K562 (cell line): ENCODE results near the gene MADCAM1. TPM values are rescaled to one million over a fixed set of nuclear protein-coding genes. Genes with fewer than 3 reads are reported as not detected.

Experiments used
- ATAC-seq: fragments of 200-7000 bp; cut with Tn5 transposase; 3 replicates; pipeline ENCODE4 v1.9.1; 2020; ENCODE audit warnings: moderate library complexity
- BruUV-seq: library from RNA; stranded (reverse); fragments of 400-500 nt; replicated peaks from 2 replicates; lab custom pipeline; 2021; lab: Mats Ljungman, UMichigan
- CTCF ChIA-PET: fragments of 300-600 bp; formaldehyde crosslinking; extraction: SDS; loops from one replicate; lab custom pipeline; 2021; ENCODE audit warnings: low intra/inter-chr PET ratio; lab: Yijun Ruan, JAX
- POLR2A ChIA-PET: fragments of 300-600, 350-650 bp; sonication (Branson Sonifier 250); formaldehyde crosslinking; extraction: SDS; loops from one replicate; lab custom pipeline; 2021; ENCODE audit warnings: antibody characterized with exemption, inconsistent platforms; lab: Yijun Ruan, JAX
- DNase-seq, 4 experiments: peaks; one replicate each; pipeline versions ENCODE4 v3.0.0 to v3.0.0-alpha.2; 2011 to 2018; ENCODE audit warnings: low spot score in 3 of 4, mixed read lengths in 3 of 4; ENCODE audit errors: extremely low read depth in 1 of 4
- FAIRE-seq: peaks from 2 replicates; lab custom pipeline; 2011; peaks lifted over from hg19 to GRCh38; lab: Jason Lieb, UNC
- H2AFZ ChIP-seq: 2 replicates; pipeline ENCODE4 v1.6.0; 2011; ENCODE audit warnings: low read depth, low read length, control low read depth, inconsistent platforms
- H3K27ac ChIP-seq: fragments of 200-600 bp; 3 replicates; pipeline ENCODE4 v1.8.0; 2011; ENCODE audit warnings: low read depth, mild to moderate bottlenecking, control low read depth, inconsistent platforms, low read length, moderate library complexity, mixed read lengths; ENCODE audit errors: extremely low read depth
- H3K27me3 ChIP-seq, 2 experiments: fragments of 300-600 bp in 1 of 2; 2 replicates in 1 of 2; 3 replicates in 1 of 2; pipeline versions ENCODE4 v1.6.0 to v1.8.0; 2011; ENCODE audit warnings: inconsistent platforms in 2 of 2, low read length in 2 of 2, mild to moderate bottlenecking in 1 of 2, mixed read lengths in 1 of 2, moderate library complexity in 1 of 2; ENCODE audit not compliant: control insufficient read depth in 2 of 2, insufficient read depth in 2 of 2
- H3K36me3 ChIP-seq: fragments of 300-600 bp; 3 replicates; pipeline ENCODE4 v1.8.0; 2011; ENCODE audit warnings: mild to moderate bottlenecking, low read length, inconsistent platforms; ENCODE audit not compliant: control insufficient read depth, insufficient read depth
- H3K4me1 ChIP-seq, 2 experiments: fragments of 200-600 bp in 1 of 2; replicated peaks in 1 of 2; 2 replicates in 1 of 2; 3 replicates in 1 of 2; pipeline versions ENCODE4 v1.5.1 to v1.8.0; 2011; ENCODE audit warnings: inconsistent platforms in 2 of 2, low read length in 2 of 2, mild to moderate bottlenecking in 1 of 2, mixed read lengths in 1 of 2, moderate library complexity in 1 of 2; ENCODE audit not compliant: control insufficient read depth in 2 of 2, insufficient read depth in 2 of 2
- H3K4me2 ChIP-seq: 2 replicates; pipeline ENCODE4 v1.6.1; 2011; ENCODE audit warnings: low read length, control low read depth, inconsistent platforms, mixed read lengths; ENCODE audit not compliant: insufficient read depth
- H3K4me3 ChIP-seq: fragments of 200-600 bp; sonication (generic), shearing (Covaris generic); 2 replicates; pipeline ENCODE4 v1.5.1; 2016; ENCODE audit warnings: control low read depth, inconsistent platforms
- H3K79me2 ChIP-seq: fragments of 200-600 bp; 3 replicates; pipeline ENCODE4 v1.8.0; 2011; ENCODE audit warnings: low read length, inconsistent platforms; ENCODE audit not compliant: control insufficient read depth, insufficient read depth
- H3K9ac ChIP-seq, 2 experiments: 2 replicates each; pipeline versions ENCODE4 v1.6.0 to v1.6.1; 2011; ENCODE audit warnings: low read depth in 2 of 2, low read length in 2 of 2, control low read depth in 1 of 2, inconsistent platforms in 1 of 2, mild to moderate bottlenecking in 1 of 2, mixed read lengths in 1 of 2; ENCODE audit not compliant: insufficient read depth in 1 of 2
- H3K9me1 ChIP-seq: one replicate; pipeline ENCODE4 v1.6.0; 2011; ENCODE audit warnings: inconsistent platforms, mild to moderate bottlenecking, low read length, moderate library complexity; ENCODE audit not compliant: control insufficient read depth, insufficient read depth
- H3K9me3 ChIP-seq: replicated peaks from 2 replicates; pipeline ENCODE4 v1.5.1; 2011; ENCODE audit warnings: low read depth, low read length, inconsistent platforms; ENCODE audit not compliant: control insufficient read depth, insufficient read depth
- H4K20me1 ChIP-seq: replicated peaks from 2 replicates; pipeline ENCODE4 v1.6.1; 2011; ENCODE audit warnings: low read length, inconsistent platforms, mixed read lengths; ENCODE audit not compliant: control insufficient read depth, insufficient read depth
- CBX1 ChIP-seq: sonication (generic); IDR thresholded peaks from 2 replicates; pipeline ENCODE4 v1.6.1; 2016; ENCODE audit warnings: antibody characterized with exemption, low read depth, mild to moderate bottlenecking
- POLR2G ChIP-seq: fragments of 200-400 bp; formaldehyde crosslinking; IDR thresholded peaks from 2 replicates; pipeline ENCODE4 v1.6.1; 2017; ENCODE audit warnings: low read depth, mild to moderate bottlenecking, antibody characterized with exemption, low read length, moderate library complexity
- RBM22 ChIP-seq: fragments of 200-400 bp; formaldehyde crosslinking; IDR thresholded peaks from 2 replicates; pipeline ENCODE4 v1.6.1; 2018; ENCODE audit warnings: low read length, low read depth; ENCODE audit not compliant: poor library complexity, severe bottlenecking
- ZNF3 ChIP-seq: fragments of 250-450 bp; sonication (Bioruptor Pico); IDR thresholded peaks from 2 replicates; pipeline ENCODE4 v1.5.0; 2021; ENCODE audit warnings: mild to moderate bottlenecking, moderate library complexity
- WGBS: fragments of 100-300 bp; shearing (Covaris generic); methylation state at CpG from one replicate; pipeline ENCODE4 v1.1.6; 2016; ENCODE audit warnings: low coverage, mixed read lengths; ENCODE audit not compliant: insufficient coverage; ENCODE audit errors: missing lambda C conversion rate; 5-methylcytosine and 5-hydroxymethylcytosine counted together
- in situ Hi-C: fragments of 300-500 bp; cut with MboI; formaldehyde crosslinking; loops from 4 replicates; pipeline ENCODE4 v1.15.0; 2018; ENCODE audit warnings: inconsistent platforms, mixed read lengths
- intact Hi-C: fragments of 100-400 bp; cut with micrococcal nuclease; formaldehyde crosslinking; loops from 2 replicates; pipeline ENCODE4 v1.14.2; 2022
- polyA plus RNA-seq, 8 experiments: library from polyadenylated mRNA; depleted of rRNA in 4 of 8; stranded (reverse) in 5 of 8; unstranded in 3 of 8; fragments of >200 nt; fragmentation: Nextera tagmentation in 2 of 8; fragmentation: Illumina TruSeq in 1 of 8; extraction: Ambion mirVana in 2 of 8; extraction: Trizol in 1 of 8; gene quantifications; 2 replicates each; pipeline versions ENCODE4 v1.2.1 to v1.2.3, GENCODE V29; 2011 to 2014; ENCODE audit warnings: inconsistent platforms in 1 of 8, missing spikeins in 1 of 8
- total RNA-seq, 7 experiments: library from RNA; depleted of rRNA in 6 of 7; stranded (reverse); fragments of >200 nt in 6 of 7; fragmentation: Illumina TruSeq in 2 of 7; extraction: Trizol in 2 of 7; gene quantifications; 2 replicates each; pipeline versions ENCODE4 v1.2.1 to v1.2.3, GENCODE V29; 2011 to 2021; ENCODE audit warnings: low replicate concordance in 1 of 7
- TF ChIP-seq, protein P1 (sequence below): sonication (generic); formaldehyde crosslinking; IDR thresholded peaks from 2 replicates; pipeline ENCODE4 v1.9.0; 2022; ENCODE audit warnings: mild to moderate bottlenecking, missing genetic modification reagents

MADCAM1 gene
- total and polyA plus RNA-seq, 9 of the 15 experiments (the other 6 are each of a cell fraction or from before 2014, with no cell fraction given): 0.09 to 0.36 (median 0.09) TPM; not detected in 6

DNA sequence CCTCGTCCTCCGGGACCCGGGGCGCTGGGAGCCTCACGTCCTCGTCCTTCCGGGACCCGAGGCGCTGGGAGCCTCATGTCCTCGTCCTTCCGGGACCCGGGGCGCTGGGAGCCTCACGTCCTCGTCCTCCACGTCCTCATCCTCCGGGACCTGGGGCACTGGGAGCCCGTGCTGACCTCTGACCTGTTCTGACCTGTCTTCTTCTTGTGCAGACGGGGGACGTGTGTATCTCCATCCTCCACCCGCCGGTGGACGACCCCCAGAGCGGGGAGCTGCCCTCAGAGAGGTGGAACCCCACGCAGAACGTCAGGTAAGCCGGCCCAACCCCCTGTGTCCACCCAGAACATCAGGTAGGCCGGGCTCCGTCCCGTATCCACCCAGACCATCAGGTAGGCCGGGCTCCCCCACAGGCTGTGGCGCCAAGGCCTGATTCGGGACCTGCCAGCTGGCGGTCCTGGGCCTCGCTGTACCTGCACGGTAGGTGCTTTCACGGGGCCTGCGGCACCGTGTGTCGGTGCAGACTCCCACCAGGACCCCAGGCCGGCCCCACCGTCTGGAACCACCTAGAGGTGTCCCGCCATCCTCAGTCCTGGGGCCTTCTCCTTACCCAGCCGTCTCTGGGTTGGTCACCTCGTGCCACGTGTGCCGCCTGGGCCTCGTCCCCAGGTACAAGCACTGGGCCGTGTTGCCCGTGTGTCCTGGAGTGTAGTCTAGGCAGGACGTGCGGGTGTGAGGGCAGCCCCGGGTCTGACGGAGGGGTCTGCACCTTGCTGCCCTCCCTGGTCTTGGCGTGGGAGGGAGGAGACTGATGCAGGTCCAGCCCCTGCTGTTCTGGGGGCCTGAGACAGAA lies 40.0 kb downstream of the MADCAM1 start:
- DNase-seq (peak in 1 of 4 experiments; percentile 23), ATAC-seq (no peak), FAIRE-seq (no peak)
- H3K4me3 ChIP-seq: no peak overlapping the region
- CTCF ChIA-PET: interaction anchor here (0.6 kb wide), 1 partner anchor 114 kb away, joined by 5 read pairs; no protein-coding TSS in a partner anchor
- no peaks in the 10 kb centered on the region for H3K27me3 ChIP-seq
- H3K9me1 ChIP-seq: peaks cover 6% of the 10 kb centered on the region
- H3K4me1 ChIP-seq: peaks cover 9 to 72% of the 10 kb centered on the region in 2 experiments; a peak in 4 of 5 replicates
- no TSS peak for BruUV-seq
- no peak overlapping the region for H3K4me2 ChIP-seq
- no peak overlapping the region for H3K27ac ChIP-seq
- H3K9ac ChIP-seq: no peak overlapping the region
- intact Hi-C loops: loop anchor here (10.0 kb wide), 1 partner anchor 49 kb away; the partner anchor contains the start of gene HCN2
- in situ Hi-C loops: no loop called here
- H2AFZ ChIP-seq: no peak overlapping the region
- WGBS: 94% methylated on average over 39 of the region's 55 CpGs
- H4K20me1 ChIP-seq: peaks cover 16% of the 10 kb centered on the region
- peaks cover 67% of the 10 kb centered on the region; the same call in 2 of the 3 replicates for H3K36me3 ChIP-seq
- TF ChIP-seq ZNF3 (CRISPR knock-in tag) (no peak), CBX1 (no peak), POLR2G (peak; percentile 9; the same call in 1 of the 2 replicates), RBM22 (peak; percentile 20)
- TF ChIP-seq, protein P1, sequence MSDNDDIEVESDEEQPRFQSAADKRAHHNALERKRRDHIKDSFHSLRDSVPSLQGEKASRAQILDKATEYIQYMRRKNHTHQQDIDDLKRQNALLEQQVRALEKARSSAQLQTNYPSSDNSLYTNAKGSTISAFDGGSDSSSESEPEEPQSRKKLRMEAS: peak; percentile 18; the same call in 1 of the 2 replicates
- no peaks in the 10 kb centered on the region for H3K9me3 ChIP-seq
- H3K79me2 ChIP-seq: peaks cover 49% of the 10 kb centered on the region
- POLR2A ChIA-PET: no interaction called here
